Ascending aorta (tissue), 2 donors: ENCODE measurements around the gene HGFAC. TPM values are rescaled to one million over a fixed set of nuclear protein-coding genes. Genes with fewer than 3 reads are reported as not detected.
A peak's percentile ranks its signal among the peaks of the same experiment; 100 is the strongest.

Experiments
- DNase-seq, 2 donors: peaks; one replicate each; pipeline ENCODE4 v3.0.0-alpha.2; 2019; ENCODE audit warnings: low spot score in 2 of 2
- H3K27ac ChIP-seq, 2 donors: fragments of 200-600 bp; sonication (generic); one replicate each; pipeline ENCODE4 v1.5.1; 2016 to 2017; ENCODE audit warnings: mild to moderate bottlenecking in 1 of 2
- H3K27me3 ChIP-seq: fragments of 200-600 bp; sonication (generic); one replicate; pipeline ENCODE4 v1.5.1; 2017
- H3K36me3 ChIP-seq, 2 donors: fragments of 200-600 bp; sonication (generic); one replicate each; pipeline ENCODE4 v1.5.1; 2016
- H3K4me1 ChIP-seq, 2 donors: fragments of 200-600 bp; sonication (generic); one replicate each; pipeline ENCODE4 v1.5.1; 2016 to 2017; ENCODE audit warnings: mild to moderate bottlenecking in 1 of 2
- H3K4me3 ChIP-seq, 2 donors: fragments of 200-600 bp; sonication (generic); one replicate each; pipeline ENCODE4 v1.5.1; 2016 to 2017; ENCODE audit warnings: mild to moderate bottlenecking in 1 of 2
- H3K9me3 ChIP-seq, 2 donors: fragments of 200-600 bp; sonication (generic); one replicate each; pipeline ENCODE4 v1.5.1; 2016
- intact Hi-C: fragments of 100-400 bp; cut with DNase I; formaldehyde crosslinking; loops from one replicate; pipeline ENCODE4 v1.15.1; 2023
- total RNA-seq: library from RNA; depleted of rRNA; stranded (reverse); fragments of >200 nt; gene quantifications from one replicate; pipeline ENCODE4 v1.1.0, GENCODE V29; 2016
- TF ChIP-seq, protein P1 (sequence below), 3 experiments: fragments of 200-600 bp in 2 of 3; fragments of 450-650 bp in 1 of 3; sonication (generic) in 2 of 3; IDR thresholded peaks; one replicate each; pipeline ENCODE4 v1.5.1; 2016 to 2019; ENCODE audit warnings: antibody characterized with exemption in 3 of 3, mild to moderate bottlenecking in 1 of 3, moderate library complexity in 1 of 3

The HGFAC gene
- total RNA-seq, 1 donor from 2014 or later = 2.2 TPM

DNA sequence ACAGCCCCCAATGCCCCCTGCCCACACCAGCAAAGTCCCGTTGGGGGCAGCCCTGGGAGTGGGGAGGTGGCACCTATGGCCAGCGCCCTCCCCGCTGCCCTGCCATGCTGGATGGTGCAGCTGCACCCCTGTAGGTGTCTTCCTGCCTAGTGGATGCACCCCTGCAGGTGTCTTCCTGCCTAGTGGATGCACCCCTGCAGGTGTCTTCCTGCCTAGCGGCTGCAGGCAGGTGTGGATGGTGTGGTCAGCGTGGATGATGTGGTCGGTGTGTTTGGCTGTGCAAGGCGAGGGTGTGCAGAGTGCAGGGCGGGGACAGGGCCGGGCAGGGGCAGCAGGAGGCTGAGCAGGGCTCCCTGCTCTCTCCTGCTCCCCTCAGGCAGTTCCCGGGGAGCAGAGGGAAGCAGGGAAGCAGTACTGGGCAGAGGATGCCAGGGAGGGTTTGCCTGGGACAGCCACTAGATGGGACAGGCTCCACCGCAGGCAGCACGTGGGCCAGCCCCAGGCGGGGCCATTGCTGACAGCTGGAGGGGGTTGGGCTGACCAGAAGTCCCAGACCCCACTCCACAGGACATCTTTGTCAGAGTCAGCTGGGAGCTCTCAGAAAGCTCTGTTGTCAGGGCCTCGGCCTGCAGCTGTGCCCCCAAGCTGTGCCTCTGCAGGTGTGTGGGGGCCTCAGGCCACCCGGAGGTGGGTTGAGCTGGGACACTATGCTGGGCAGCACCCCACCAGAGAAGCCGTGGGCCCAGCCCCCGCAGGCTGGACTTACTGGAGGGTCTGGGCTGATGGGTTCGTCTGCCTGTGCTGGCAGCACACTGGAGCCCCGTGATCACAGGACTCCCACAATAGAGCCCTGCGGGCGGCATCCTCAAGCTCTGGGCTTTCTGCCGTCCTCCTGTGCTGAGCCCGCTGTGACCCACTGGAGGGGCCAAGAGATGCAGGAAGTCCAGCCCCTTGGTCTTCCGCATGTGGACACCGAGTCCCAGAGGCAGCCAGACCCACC, 45.1 kb downstream of the HGFAC start:
- intact Hi-C loops = no loop called here
- H3K36me3 ChIP-seq = no peaks in the 10 kb centered on the region
- no peak overlapping the region for H3K27ac ChIP-seq
- no peaks in the 10 kb centered on the region for H3K27me3 ChIP-seq
- no peak overlapping the region for H3K4me3 ChIP-seq
- H3K9me3 ChIP-seq = no peaks in the 10 kb centered on the region
- H3K4me1 ChIP-seq = peaks cover 6 to 19% of the 10 kb centered on the region in 2 donors
- TF ChIP-seq, protein P1, sequence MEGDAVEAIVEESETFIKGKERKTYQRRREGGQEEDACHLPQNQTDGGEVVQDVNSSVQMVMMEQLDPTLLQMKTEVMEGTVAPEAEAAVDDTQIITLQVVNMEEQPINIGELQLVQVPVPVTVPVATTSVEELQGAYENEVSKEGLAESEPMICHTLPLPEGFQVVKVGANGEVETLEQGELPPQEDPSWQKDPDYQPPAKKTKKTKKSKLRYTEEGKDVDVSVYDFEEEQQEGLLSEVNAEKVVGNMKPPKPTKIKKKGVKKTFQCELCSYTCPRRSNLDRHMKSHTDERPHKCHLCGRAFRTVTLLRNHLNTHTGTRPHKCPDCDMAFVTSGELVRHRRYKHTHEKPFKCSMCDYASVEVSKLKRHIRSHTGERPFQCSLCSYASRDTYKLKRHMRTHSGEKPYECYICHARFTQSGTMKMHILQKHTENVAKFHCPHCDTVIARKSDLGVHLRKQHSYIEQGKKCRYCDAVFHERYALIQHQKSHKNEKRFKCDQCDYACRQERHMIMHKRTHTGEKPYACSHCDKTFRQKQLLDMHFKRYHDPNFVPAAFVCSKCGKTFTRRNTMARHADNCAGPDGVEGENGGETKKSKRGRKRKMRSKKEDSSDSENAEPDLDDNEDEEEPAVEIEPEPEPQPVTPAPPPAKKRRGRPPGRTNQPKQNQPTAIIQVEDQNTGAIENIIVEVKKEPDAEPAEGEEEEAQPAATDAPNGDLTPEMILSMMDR (IDR thresholded peaks at IDR 0.05) = no peak
- no peak for DNase-seq

DNA sequence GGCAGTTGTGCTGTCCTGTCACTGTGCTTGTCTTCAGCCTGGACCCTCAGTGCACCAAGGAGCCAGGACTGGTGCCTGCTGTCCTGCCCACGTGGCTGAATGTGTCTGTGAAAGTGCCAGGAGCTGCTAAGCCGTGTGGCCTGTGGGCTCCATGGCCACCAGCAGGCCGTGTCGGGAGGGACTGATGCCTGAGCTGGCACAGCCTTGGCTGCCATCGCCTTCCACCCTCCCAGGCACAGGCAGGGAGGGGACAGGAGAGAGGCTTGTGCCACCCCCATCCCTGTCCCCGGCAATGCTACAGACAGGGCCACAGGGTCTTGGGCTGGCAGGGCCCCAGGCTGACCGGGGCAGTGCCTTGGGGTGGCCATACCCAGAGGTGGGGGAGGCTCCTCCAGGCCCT, 46.1 kb downstream of the HGFAC start:
- Histone ChIP-seq H3K27me3 (no peaks in the 10 kb centered on the region), H3K4me3 (no peak overlapping the region), H3K36me3 (peaks cover 0 to 3% of the 10 kb centered on the region in 2 donors), H3K4me1 (peaks cover 6 to 14% of the 10 kb centered on the region in 2 donors), H3K27ac (peak overlapping the region; percentile 4 to 20), H3K9me3 (no peaks in the 10 kb centered on the region)
- intact Hi-C loops = loop anchor here (2.0 kb wide), 1 partner anchor 23 kb away; no protein-coding TSS in a partner anchor
- TF ChIP-seq, protein P1 (IDR thresholded peaks at IDR 0.05) = no peak
- no peak for DNase-seq

DNA sequence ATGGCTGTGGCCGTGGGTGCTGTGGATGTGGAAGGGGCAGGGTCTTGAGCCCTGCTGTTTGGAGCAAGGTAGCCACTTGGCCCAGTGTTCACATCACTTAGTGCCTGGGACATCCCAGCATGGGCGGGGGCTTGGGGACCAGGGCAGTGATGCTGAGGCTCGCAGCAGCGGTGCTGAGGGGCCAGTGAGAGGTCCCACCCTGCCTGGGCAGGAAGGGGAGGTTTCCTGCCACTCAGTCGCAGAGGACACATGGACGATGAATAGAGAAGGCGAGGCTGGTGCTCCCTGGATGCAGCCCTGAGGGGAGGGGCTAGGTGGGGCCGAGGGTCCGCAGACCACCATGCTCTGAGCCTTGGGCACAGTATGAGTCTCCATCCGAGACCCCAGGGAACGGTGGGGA, 47.1 kb downstream of the HGFAC start:
- TF ChIP-seq, protein P1 (IDR thresholded peaks at IDR 0.05) = no peak
- H3K9me3 ChIP-seq = no peaks in the 10 kb centered on the region
- intact Hi-C loops = loop anchor here (2.0 kb wide), 1 partner anchor 22 kb away; no protein-coding TSS in a partner anchor
- H3K27ac ChIP-seq = no peak overlapping the region
- no peak overlapping the region for H3K4me3 ChIP-seq
- H3K36me3 ChIP-seq = peaks cover 0 to 12% of the 10 kb centered on the region in 2 donors
- DNase-seq = no peak
- no peaks in the 10 kb centered on the region for H3K27me3 ChIP-seq
- H3K4me1 ChIP-seq = peaks cover 5 to 12% of the 10 kb centered on the region in 2 donors

DNA sequence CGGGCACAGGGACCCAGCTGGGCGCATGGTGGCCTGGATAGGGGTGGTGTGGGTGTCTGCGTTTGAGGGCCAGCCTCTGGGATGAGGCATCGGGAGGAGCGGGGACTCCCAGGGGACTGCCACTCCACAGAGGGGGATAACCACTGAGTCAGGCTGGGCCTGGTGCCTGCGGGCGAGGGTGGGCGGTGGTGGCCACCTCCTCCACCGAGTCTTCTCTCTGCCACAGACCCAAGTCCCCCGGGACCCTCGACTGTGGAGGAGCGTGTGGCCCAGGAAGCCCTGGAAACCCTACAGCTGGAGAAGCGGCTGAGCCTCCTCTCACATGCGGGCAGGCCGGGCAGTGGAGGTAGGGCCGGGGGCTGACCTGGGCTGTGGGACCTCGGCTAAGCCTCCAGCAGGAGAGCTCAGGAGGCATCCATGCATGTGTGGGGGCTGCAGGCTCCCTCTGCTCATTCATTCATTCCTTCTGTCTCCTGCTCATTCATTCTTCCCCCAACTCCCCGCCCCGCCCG, 47.7 kb downstream of the HGFAC start:
- H3K4me1 ChIP-seq = peaks cover 4 to 7% of the 10 kb centered on the region in 2 donors
- no peak overlapping the region for H3K4me3 ChIP-seq
- H3K27ac ChIP-seq = peak overlapping the region in 1 of 2 donors; percentile 27
- TF ChIP-seq, protein P1 (IDR thresholded peaks at IDR 0.05) = no peak
- no peaks in the 10 kb centered on the region for H3K9me3 ChIP-seq
- H3K36me3 ChIP-seq = peaks cover 0 to 12% of the 10 kb centered on the region in 2 donors
- DNase-seq = no peak
- no peaks in the 10 kb centered on the region for H3K27me3 ChIP-seq
- intact Hi-C loops = loop anchor here (2.0 kb wide), 1 partner anchor 21 kb away; no protein-coding TSS in a partner anchor

DNA sequence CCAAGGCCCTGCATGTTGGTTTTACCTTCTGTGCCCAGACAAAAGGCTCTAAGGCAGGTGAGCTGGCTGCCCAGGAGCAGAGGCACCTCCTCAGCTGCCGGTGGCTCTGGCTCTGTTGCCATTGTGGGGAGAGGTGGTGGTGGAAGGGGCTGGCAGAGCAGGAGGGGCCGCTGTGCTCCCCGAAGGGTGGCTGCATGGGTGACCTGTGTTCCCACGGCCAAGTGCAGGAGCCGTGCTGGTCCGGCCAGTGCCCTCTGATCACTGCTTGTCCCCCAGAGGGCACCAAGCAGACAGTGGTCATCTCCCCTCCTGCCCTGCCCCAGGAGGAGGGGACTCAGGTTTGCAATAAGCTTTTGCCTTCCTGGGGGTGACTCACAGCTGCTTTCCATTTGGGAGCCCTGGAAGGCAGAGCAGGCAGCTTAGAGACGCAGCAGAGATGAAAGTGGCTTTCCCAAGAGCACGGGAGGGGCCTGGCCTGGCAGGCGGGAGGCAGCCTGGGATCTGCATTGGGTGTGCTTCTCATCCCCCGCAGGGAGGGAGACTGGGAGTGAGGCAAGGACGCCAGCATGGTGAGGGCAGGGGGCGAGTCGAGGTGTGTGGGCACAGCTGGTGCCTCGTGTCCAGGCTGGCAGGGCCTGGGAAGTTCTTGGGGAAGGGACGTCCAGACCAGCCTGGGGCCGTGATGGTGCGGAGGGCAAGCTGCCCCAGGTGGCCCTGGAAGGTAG, 50.1 kb downstream of the HGFAC start:
- intact Hi-C loops = no loop called here
- no peak overlapping the region for H3K27ac ChIP-seq
- peaks cover 0 to 12% of the 10 kb centered on the region in 2 donors for H3K36me3 ChIP-seq
- H3K27me3 ChIP-seq = no peaks in the 10 kb centered on the region
- no peaks in the 10 kb centered on the region for H3K9me3 ChIP-seq
- DNase-seq = no peak
- no peak overlapping the region for H3K4me3 ChIP-seq
- no peaks in the 10 kb centered on the region for H3K4me1 ChIP-seq
- TF ChIP-seq, protein P1 (IDR thresholded peaks at IDR 0.05) = no peak
